IPS-11a (cell line): Measurements from ENCODE around the gene RSU1.

Source experiments
- H3K4me3 ChIP-seq: one replicate; pipeline ENCODE4 v1.5.1; 2013; ENCODE audit warnings: low read depth, low read length, control low read depth

The RSU1 gene

GRCh38 chr10:16544099-16544498 is 273.1 kb downstream of the RSU1 start:
- no peak overlapping the region for H3K4me3 ChIP-seq
